Left lung (tissue), 14 donors: Measurements from ENCODE around the gene PLET1. TPM values are rescaled to one million over a fixed set of nuclear protein-coding genes. Genes with fewer than 3 reads are reported as not detected.

Source experiments
- ATAC-seq: fragments of 200-7000 bp; cut with Tn5 transposase; one replicate; pipeline ENCODE4 v1.9.1; 2020; ENCODE audit warnings: moderate library complexity
- DNase-seq, 4 donors: peaks; one replicate each; pipeline ENCODE4 v3.0.0-alpha.2; 2013 to 2020
- H3K27ac ChIP-seq, 2 donors: fragments of 200-600 bp; sonication (generic) in 1 of 2; one replicate each; pipeline versions ENCODE4 v1.5.0 to v1.8.0; 2020 to 2021
- H3K27me3 ChIP-seq, 2 donors: fragments of 200-600 bp; sonication (generic) in 1 of 2; one replicate each; pipeline versions ENCODE4 v1.5.0 to v1.8.0; 2020 to 2021
- H3K36me3 ChIP-seq, 2 donors: fragments of 200-600 bp; sonication (generic) in 1 of 2; one replicate each; pipeline versions ENCODE4 v1.5.0 to v1.8.0; 2020 to 2021
- H3K4me1 ChIP-seq, 2 donors: fragments of 200-600 bp; one replicate each; pipeline ENCODE4 v1.8.0; 2021
- H3K4me3 ChIP-seq, 2 donors: fragments of 200-600 bp; sonication (generic) in 1 of 2; one replicate each; pipeline versions ENCODE4 v1.5.0 to v1.8.0; 2020 to 2021; ENCODE audit warnings: mild to moderate bottlenecking in 1 of 2
- H3K9me3 ChIP-seq, 2 donors: fragments of 200-600 bp; sonication (generic) in 1 of 2; one replicate each; pipeline versions ENCODE4 v1.5.0 to v1.8.0; 2020 to 2021
- CTCF ChIP-seq, 2 donors: fragments of 200-600 bp; sonication (generic) in 1 of 2; IDR thresholded peaks; one replicate each; pipeline versions ENCODE4 v1.5.0 to v1.8.0; 2021; ENCODE audit warnings: antibody characterized with exemption in 2 of 2
- intact Hi-C, 2 donors: fragments of 100-400 bp; cut with DNase I; formaldehyde crosslinking; loops; one replicate each; pipeline versions ENCODE4 v1.11.2 to v1.14.2; 2022
- long read RNA-seq, 12 donors: library from polyadenylated mRNA in 2 of 12; unstranded in 2 of 12; transcript quantifications; one replicate each; pipeline ENCODE4 v2.0.0 and lab custom pipeline, GENCODE V29; 2019 to 2026
- polyA plus RNA-seq, 6 donors: library from polyadenylated mRNA; unstranded; fragments of 120-200 nt; gene quantifications; one replicate each; pipeline ENCODE4 v1.2.1, GENCODE V29; 2013; ENCODE audit not compliant: insufficient read length in 6 of 6
- total RNA-seq, 2 donors: library from RNA; stranded (reverse); fragmentation: NEBNext Ultra II Directional; extraction: Animal tissue kit (Norgen Biotek cat#: 25700); gene quantifications; one replicate each; pipeline ENCODE4 v1.2.1, GENCODE V29; 2021
- donor health status: DM: no; HTN: yes; CAD: no.
- donor health status: DM: no; HTN: no; CAD: no.

The PLET1 gene, protein sequence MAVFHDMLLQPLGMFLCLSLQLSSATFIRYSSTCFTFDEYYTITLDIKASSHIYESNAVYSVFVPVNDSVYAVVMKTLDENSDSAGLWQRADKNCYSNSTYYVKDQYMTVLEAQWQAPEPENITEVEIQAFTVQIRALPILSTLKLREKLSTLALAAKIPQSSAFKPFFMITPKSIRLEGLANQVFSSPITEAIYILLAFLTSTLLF
- total RNA-seq (not detected), polyA plus RNA-seq (under 1 TPM in 2 of 6 donors, not detected in 4; 0.18 TPM)
- long read RNA-seq, donor 1, result 0 reads
- long read RNA-seq, donor 2, result 0 reads
- long read RNA-seq, donor 3, result 0 reads
- long read RNA-seq, donor 4, result 0 reads
- long read RNA-seq, donor 5, result 0 reads
- long read RNA-seq, donor 6, result 0 reads
- long read RNA-seq, donor 7, result 0 reads
- long read RNA-seq, donor 8, result 0 reads
- long read RNA-seq, donor 9, result 0 reads
- long read RNA-seq, donor 10, result 0 reads
- long read RNA-seq, donor 11, result 0 reads
- long read RNA-seq, donor 12, result 0 reads

DNA sequence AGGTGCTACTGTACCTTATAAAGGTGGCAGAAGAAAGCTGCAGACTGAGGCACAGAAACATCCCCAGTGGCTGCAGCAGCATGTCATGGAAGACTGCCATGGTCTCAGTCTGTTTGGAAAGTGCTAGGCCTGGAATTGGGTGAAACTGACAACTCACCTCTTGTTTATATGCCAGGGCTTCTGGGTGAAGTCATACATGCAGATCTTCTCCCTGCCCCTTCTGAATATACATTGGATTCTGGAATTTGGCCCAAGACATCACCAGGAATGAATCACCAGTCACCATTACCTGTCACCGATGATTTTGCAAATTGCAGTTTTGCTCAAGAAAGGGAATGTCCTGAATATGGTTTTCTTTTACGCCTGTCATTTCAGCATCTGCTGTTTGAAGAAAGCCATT, at the start of gene PLET1:
TSS of gene PLET1 (minus strand) at position 371 of the 400 bp plus-strand sequence. CDS start at position 100, 271 bp downstream.
- no peak within 1 kb of the TSS for H3K4me3 ChIP-seq
- H3K36me3 ChIP-seq, result no peaks in the 10 kb centered on the region
- no peaks in the 10 kb centered on the region for H3K9me3 ChIP-seq
- no peak within 1 kb of the TSS for H3K27ac ChIP-seq
- no peak for DNase-seq
- intact Hi-C loops, result no loop called here
- H3K4me1 ChIP-seq, result no peaks in the 10 kb centered on the region
- no peaks in the 10 kb centered on the region for H3K27me3 ChIP-seq
- no peak for ATAC-seq
- TF ChIP-seq CTCF (IDR thresholded peaks at IDR 0.05), result no peak

DNA sequence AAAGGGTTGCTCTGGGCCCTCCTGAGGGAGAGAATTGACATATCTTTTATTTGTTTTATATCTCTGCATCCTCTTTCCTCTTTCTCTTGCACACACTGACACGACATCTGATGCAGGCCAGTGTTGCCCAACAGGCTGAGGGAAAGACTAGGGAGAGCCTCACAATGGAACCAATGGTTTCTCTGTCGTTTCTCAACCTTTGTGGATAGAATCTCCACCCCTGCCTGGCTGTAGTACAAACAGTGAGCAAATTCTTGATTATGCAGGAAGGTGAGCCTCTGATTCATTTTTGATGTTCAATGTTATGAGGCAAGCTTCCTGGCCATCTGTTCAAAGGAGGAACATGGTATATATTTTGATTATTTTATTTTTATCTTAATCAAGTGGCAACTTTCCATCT, 49.8 kb upstream of the PLET1 start:
- intact Hi-C loops, result no loop called here
- ATAC-seq, result no peak

DNA sequence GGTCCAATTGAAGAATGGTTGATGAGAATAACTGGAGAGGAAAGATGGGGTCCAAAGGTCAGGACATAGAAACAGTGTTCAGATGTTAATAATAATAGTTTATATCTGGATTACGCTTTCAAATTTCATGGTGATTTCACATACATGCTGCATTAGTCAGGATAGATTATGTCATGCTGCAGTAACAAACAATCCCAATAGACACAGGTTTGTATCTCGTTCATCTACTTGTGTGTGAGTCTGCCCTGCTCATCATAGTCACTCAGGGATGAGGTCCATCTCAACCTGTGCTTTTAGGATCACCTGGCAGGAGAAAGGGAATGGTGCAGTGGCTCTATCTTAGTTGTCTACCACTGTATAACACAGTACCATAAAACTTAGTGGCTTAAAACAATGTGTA, 48.0 kb upstream of the PLET1 start:
- no peak for DNase-seq
- no peak overlapping the region for H3K27ac ChIP-seq
- no peaks in the 10 kb centered on the region for H3K36me3 ChIP-seq
- intact Hi-C loops, result no loop called here
- no peaks in the 10 kb centered on the region for H3K27me3 ChIP-seq
- TF ChIP-seq CTCF (IDR thresholded peaks at IDR 0.05), result no peak
- no peaks in the 10 kb centered on the region for H3K4me1 ChIP-seq
- H3K9me3 ChIP-seq, result no peaks in the 10 kb centered on the region
- no peak overlapping the region for H3K4me3 ChIP-seq
- no peak for ATAC-seq

More for the DNA sequence above, 49.8 kb upstream of the PLET1 start:
- TF ChIP-seq CTCF (IDR thresholded peaks at IDR 0.05), result no peak
- no peak for DNase-seq
- H3K27ac ChIP-seq, result no peak overlapping the region
- H3K36me3 ChIP-seq, result no peaks in the 10 kb centered on the region
- H3K4me1 ChIP-seq, result no peaks in the 10 kb centered on the region
- no peak overlapping the region for H3K4me3 ChIP-seq
- no peaks in the 10 kb centered on the region for H3K9me3 ChIP-seq
- H3K27me3 ChIP-seq, result no peaks in the 10 kb centered on the region

- ATAC-seq (no peak), DNase-seq (no peak)
- no peak for TF ChIP-seq CTCF (IDR thresholded peaks at IDR 0.05)
- H3K4me3 ChIP-seq, result no peak overlapping the region
- no peak overlapping the region for H3K27ac ChIP-seq
- H3K27me3 ChIP-seq, result no peaks in the 10 kb centered on the region
- intact Hi-C loops, result no loop called here
- no peaks in the 10 kb centered on the region for H3K9me3 ChIP-seq
- H3K36me3 ChIP-seq, result no peaks in the 10 kb centered on the region
- peaks cover 0 to under 1% of the 10 kb centered on the region in 2 donors for H3K4me1 ChIP-seq
Observed at GRCh38 chr11:112307616-112308015, 47.0 kb upstream of the PLET1 start.

DNA sequence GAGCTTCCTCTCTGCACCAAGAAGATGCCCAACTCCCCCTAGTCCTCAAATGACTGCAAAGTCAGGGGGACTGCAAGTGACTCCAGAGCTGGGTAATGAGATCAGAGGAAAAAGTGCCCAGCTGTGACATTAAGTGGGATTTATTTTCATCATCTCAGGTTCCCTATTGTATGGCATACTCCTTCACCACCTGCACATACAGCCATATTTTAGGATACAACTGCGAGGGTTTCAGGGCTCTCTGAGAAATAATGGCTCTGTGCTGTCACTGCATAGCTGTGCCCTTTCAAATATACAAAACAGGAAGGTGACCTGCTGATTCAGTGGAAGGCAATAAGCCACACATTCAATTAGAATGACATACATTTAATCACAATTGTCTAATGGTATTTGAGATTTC, 45.6 kb upstream of the PLET1 start:
- Histone ChIP-seq H3K27ac (no peak overlapping the region), H3K27me3 (no peaks in the 10 kb centered on the region), H3K4me3 (no peak overlapping the region), H3K4me1 (peaks cover 0 to 8% of the 10 kb centered on the region in 2 donors), H3K9me3 (no peaks in the 10 kb centered on the region), H3K36me3 (no peaks in the 10 kb centered on the region)
- ATAC-seq, result no peak
- TF ChIP-seq CTCF (IDR thresholded peaks at IDR 0.05), result no peak
- intact Hi-C loops, result no loop called here
- DNase-seq, result no peak
